GM18507 (cell line): ENCODE measurements around the gene POC1A.
"Not testable (repeated sequence)": the region's sequence is repeated elsewhere in the genome, so short reads cannot be mapped to it uniquely, and the experiment has no call there.

ENCODE experiments used
- DNase-seq: peaks from one replicate; pipeline ENCODE4 v3.0.0; 2011; ENCODE audit warnings: low read depth; ENCODE audit not compliant: insufficient read length; ENCODE audit errors: extremely low spot score
- FAIRE-seq: peaks from 2 replicates; lab custom pipeline; 2011; peaks lifted over from hg19 to GRCh38; lab: Jason Lieb, UNC

POC1A gene

DNA sequence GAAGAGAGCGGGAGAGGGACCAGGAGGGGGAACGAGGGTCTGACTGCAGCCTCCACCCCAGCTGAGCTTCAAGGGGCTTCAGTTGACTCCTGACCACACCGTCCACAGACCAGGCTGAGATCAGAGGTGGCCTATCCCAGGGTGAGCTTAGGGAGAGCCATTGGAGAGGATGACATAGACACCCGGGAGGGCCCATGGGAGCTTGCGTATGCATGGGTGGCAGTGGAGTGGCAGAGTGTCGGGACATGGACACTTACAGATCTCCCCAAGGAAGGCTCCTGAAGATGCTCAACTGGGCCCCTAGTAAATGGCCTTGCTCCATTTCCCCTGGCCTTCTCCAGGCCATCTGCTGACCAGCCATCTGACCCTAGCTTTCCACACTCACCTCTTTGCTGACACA lies 31.1 kb upstream of the POC1A start:
- FAIRE-seq (no peak), DNase-seq (no peak)

DNA sequence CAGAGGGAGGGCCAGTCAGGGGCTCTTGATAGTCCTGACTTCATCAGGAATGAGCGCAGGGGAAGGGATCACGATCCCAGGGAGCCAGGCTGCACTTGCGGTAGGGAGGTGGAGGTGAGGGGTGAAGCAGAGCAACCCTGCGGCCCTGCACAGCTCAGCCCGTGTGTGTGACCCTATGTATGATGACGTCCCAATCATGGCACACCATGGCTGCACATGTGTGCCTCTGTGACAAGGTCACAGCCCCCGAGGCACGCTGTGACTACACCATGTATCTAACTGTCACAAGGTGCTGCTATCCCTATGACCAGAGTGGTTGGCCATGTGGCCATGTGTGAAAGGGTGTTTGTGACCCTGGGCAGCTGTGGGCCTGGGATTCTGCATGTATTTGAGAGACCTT lies 30.5 kb upstream of the POC1A start:
- FAIRE-seq (no peak), DNase-seq (no peak)

DNA sequence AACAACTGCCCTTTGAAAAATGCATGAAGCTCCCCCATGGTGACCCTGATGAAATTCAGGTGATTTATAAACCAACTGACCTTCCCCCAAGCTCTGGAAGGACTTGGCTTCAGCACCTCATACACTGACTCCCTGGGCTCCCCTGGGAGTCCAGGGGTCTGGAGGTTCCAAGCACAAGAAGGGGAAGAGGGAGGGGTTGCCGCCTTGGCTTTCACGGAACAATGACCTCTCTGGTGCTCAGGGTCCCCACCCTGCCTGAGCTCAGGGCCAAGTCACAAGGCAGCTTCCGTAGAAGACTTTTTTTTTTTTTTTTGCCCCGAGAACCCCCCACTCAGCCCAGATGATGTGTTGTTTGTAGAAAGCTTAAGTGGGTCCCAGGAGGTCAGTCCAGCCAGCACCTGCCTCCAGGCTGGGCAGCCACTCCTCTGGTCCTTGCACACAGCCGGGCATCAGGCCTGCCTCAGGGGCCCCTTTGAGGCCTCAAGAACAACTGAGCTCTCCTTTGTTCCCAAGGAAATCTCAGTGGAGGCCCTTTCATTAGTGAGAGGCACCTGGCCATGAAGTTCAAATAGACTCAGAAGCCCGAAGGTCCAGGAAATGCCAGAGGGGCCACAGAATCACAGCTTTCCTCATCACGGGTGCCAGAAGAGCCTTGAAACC lies 29.7 kb upstream of the POC1A start:
- DNase-seq (no peak), FAIRE-seq (no peak)

DNA sequence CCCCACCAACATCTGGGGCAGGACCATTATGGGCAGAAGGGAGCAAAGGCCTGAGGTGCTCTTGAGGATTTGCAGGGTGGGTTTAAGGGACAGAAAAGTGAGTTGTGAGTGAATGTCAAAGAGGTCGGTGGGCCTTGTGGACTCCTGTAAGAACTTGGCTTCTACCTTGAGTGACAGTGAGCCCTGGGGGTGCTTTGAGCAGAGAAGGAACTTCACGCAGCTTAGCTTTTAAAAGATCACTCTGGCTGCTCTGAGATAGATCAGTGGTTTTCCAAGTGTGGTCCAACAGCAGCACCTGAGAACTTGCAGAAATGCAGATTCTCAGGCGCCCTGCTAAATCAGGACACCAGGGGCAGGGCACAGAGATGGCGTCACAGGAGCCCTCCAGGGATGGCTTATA lies 28.5 kb upstream of the POC1A start:
- FAIRE-seq (no peak), DNase-seq (no peak)

DNA sequence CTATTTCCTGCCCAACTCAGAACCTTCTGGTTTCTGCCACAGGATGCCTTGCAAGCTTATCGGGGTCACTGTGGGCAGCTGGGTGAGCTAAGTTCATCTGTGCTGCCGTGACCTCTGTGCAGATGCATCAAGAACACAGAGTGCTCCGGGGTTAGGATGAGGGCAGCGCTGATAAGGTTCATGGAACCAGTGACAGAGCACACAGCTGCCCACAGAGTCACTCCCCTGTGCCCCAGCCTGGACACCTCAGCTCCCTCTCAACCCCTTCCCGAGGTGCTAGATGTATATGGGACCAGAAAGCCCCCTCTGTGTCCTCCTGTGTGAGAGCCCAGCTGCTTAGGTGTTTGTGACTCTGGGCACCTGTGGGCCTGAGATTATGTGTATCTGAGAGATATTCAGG lies 28.0 kb upstream of the POC1A start:
- DNase-seq (no peak), FAIRE-seq (no peak)

DNA sequence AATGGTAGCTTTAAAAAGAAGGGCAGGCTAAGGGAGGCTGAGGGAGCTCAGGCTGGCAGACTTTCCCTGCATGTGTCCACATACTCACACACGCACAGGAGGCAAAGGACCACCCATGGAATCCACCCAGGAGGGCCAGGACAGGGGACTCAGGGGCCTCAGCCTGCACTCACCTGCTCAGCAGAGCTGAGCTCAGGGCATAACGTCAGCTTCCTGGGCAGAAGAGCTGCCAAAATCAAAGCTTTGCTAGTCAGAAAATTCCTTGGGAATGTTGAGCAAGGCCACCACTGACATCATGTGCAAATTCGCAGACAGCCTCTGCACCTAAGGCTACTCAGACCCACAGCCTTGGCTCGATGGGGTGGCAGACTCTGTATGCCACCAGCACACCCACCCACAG lies 27.3 kb upstream of the POC1A start:
- FAIRE-seq: no peak
- DNase-seq: no peak

DNA sequence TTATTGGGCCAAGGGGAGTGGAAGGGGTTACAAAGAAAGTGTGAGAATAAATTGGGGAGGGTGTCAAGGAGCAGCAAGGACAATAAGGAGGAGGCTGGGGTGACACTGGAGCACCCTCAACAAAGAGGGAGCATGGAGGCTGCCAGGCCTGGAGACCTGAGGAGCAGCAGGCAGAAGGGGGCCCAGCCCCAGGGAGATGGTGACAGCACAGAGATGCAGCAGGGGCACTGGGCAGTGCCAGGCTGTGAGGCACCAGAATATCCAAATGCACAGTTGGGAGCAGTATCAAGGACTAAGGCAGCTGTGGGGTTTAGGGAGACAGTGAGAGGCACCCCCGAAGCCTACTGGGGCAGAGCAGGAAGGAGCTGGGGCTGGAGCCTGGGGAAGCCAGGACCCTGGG lies 24.3 kb upstream of the POC1A start:
- no peak for DNase-seq
- FAIRE-seq: no peak

DNA sequence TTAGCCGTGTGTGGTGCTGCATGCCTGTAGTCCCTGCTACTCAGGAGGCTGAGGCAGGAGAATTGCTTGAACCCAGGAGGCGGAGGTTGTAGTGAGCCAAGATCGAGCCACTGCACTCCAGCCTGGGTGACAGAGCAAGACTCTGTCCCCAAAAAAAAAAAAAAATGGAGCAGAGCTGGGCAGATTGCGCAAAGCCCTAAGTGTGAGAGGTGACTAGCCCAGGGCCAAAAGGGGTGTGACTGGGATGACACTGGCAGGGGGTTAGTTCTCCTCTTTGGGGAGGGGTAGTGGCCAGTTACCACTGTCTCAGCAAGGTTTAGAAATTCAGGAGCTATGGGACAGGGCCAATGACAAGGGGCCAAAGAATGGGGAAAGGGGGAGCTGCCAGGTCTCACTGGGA lies 23.9 kb upstream of the POC1A start:
- not testable (repeated sequence) for FAIRE-seq, DNase-seq

DNA sequence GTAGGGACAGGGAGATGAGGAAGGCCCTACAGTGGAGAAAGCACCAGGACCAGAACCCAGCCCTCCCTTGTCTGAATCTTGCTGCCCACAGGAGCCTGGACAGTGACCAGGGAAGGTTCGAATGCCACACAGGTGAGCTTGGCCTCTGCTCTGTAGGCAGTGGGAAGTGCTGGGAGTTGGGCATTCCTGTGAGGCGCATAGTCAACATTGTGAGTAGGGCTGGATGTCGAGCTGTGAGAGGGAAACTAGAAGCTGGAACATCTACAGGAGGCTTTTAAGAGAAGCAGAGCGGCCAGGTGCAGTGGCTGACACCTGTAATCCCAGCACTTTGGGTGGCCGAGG lies 23.4 kb upstream of the POC1A start:
- no peak for DNase-seq
- no peak for FAIRE-seq

DNA sequence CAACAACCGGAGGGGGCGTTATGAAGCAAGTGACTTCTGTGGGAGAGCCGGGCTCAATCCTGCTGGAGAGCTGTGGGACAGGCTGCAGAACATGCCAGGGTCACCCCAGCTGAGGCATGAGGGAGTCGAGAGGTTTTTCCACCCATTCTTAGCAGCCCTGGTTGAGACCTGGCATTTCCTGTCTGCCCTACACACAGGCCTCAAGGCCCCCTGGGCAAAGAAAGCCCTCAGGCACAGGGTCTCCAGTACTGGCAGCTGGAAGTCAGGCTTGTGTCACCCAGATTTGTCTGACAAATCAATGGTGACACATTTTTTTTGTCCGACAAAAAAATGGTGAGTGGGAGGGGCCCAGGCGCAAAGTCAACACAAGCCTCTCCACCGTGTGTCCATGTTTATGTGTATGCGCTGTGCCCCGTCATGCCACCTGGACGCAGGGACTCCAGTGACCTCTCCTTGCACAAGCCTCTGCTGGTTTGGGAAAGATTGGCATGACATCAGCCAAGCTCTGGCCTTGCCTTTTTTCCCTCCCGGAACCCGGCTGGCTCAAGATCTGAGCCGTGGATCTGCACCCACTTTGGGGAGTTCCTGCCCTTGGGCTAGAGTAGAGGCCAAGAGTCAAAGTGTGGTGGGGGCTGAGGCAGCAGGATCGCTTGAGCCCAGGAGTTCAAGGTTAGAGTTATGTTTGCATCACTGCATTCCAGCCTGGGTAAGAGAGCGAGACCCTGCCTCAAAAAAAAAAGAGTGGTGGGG lies 22.9 kb upstream of the POC1A start:
- no peak for DNase-seq
- no peak for FAIRE-seq

DNA sequence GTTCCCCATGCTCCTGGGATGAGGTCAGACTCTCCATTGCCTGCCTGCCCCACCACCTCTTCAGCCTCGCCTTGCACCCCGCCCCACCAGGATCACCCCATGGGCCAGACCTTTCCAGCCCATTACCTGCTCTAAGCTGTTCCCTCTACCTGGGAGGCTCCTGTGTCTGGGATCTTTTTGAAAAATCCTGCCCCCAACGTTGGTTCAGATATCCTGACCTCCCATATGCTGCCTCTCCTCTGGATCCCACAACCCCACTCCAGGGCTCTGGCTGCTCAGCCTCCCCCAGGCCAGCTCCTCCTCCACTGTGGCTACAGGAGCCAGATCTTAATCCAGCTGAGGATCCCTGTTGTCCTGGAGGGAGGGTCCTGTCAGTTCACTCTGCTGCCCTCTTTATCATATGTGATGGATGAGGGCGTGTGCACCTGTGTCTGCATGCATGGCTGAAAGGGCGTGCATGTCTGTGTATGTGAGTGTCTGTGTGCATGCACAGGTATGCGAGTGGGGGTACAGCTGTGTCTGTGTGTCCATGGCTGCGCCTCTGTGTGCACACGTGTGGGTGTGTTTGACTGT lies 22.0 kb upstream of the POC1A start:
- no peak for FAIRE-seq

DNA sequence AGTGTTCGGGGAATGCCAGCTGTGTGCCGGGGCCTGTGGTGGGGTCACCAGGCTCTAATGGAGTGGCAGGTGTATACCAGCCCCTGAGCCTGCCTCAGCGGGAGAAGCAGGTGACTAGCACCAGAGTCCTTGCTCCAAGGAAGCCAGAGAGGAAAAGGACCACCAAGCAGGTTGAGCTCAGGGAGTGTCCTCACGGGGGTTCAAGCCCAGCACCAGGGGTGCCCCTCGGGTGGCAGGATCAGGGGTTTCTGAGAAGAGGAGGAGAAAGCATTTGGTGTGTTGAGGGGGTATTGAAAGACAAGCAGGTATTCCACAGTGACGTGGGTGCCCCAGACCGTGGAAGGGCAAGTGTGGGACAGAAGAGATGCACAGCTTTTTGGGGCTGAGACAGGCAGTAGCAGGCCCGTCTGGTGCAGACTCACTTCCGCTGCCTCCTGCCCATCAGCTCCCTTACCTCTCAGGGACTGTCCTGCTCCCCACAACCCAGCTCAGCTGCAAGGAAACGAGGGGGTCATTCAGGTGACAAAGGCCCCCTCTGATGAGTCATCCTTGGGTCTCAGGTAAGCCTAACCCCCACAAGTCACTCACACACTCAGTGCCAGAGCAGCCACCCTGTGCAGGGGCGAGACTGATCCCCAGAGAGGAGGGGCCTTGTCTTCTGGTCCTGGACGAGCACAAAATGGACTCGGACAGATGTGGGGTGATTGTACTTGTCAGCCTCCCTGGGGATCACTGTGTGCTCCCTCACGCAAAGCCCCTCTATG lies 21.4 kb upstream of the POC1A start:
- DNase-seq: no peak
- FAIRE-seq: no peak

More for the DNA sequence above, 22.0 kb upstream of the POC1A start:
- no peak for DNase-seq

DNA sequence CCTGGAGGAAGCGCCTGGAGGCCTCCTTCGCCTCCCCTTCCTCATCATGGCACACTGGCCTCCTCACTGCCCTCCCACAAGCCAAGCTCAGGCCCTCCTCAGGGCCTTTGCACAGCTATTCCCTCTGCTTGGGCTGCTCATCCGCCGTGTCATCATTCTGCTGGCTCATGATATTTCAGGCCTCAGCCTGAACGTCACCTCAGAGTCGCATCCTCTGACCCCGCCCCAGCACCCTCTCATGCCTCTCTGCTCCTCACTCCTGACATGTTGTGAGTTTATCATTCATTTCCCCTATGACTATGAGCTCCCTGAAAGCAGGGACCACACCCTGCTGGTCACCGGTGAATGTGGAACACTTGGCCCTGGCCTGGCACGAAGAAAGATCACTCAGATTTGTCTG lies 20.7 kb upstream of the POC1A start:
- no peak for DNase-seq
- no peak for FAIRE-seq

DNA sequence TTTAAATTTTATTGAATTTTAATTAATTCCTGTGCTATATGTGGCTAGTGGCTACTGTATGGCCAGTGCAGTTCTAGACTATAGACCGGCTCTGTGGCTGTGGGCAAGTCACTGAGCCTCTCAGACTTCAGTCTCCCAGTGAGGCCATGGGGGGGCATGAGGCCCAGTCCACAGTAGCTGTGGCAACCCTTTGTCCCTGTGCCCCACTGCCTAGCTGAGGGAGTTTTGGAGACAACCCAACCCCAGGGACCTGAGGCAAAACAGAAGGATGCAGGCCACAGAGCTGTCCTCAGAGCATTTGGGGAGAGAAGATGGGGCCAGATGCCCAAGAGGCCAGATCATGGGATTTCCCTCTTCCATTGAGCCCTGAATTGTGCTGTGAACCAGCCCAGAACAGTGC lies 18.9 kb upstream of the POC1A start:
- FAIRE-seq: no peak
- DNase-seq: no peak

DNA sequence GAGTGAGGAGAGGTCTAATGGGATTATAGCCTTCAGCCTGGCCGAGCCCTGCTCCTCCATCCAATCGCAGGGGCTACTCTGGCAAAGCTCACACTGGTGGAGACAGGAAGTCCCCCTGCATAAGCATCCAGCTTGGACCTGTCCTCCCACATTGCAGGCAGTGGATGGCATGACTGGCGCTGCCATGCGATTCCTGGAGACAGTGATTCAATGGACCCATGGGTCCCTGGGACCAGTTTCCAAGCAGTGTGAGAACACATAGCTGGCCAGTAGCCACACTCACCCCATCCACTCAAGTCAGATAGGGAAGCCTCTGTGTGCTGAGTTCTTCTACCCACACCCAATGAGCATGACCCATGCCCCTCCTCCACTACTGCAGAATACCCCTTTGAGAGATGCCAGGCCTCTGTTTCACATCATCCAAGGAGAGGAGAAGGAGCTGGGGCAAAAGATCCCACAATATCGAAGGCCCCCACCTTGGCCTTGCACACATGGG lies 18.1 kb upstream of the POC1A start:
- FAIRE-seq (no peak), DNase-seq (no peak)

DNA sequence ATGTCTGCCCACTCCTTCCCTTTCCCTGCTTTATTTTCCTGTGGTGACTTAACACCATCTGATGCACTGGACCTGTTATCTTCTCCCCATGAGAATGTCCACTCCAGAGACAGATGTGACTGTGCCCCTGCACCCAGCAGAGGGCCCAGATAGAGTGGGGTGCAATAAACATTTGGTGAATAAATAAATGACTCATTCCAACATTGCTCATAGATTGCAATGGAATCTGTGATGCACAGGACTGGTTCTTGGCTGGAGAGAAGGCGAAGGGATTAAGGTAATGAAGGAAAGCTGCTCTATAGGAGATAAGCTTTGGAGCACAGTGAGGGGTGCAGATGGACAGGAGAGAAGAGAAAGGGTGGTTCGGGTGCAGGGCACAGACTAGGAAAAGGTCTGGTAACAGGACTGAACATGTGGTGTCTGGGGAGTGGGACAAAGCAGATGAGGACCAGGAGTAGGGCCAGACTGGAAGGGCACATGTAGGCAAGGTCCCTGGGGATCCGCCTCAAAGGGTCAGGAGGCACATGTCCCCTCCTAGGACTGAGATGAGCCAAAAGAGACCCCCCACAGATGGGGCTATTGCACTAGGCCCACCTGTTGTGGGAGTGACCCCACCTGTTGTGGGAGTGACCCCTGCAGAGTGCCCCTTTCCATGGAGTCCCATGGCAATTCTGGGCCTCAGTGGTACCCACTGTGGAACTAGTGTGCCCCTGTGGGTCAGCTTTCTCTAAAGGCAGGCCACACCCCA lies 17.5 kb upstream of the POC1A start:
- FAIRE-seq (no peak), DNase-seq (no peak)

DNA sequence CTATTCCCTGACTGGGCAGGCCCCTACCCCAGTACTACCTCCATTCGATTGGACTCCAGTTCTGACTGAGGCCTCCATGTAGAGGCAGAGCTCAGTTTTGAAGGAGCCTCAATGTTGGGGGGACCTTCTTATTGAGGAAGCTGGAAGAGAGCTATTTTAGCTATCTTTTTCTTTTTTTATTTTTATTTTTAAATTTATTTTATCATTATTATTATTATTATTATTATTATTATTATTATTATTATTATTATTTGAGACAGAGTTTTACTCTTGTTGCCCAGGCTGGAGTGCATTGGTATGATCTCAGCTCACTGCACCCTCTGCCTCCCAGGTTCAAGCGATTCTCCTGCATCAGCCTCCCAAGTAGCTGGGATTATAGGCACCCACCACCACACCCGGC lies 16.0 kb upstream of the POC1A start:
- not testable (repeated sequence) for FAIRE-seq, DNase-seq

DNA sequence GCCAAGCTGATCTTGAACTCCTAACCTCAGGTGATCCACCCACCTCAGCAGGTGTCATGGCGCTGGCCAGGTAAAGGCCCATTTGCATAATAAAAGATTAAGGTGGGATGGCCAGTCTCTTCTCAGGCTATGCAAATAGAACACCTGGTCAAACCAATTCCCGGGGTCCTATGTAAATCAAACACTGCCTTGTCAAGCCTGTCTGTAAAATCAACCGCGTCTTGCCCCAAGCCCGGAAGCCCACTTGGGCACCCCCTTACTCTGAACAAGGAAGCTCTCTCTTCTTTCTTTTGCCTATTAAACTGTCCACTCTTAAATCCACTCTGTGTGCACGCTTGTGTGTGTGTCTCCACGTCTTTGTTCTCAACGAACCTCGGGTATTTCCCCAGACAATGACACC lies 13.0 kb upstream of the POC1A start:
- no peak for FAIRE-seq

DNA sequence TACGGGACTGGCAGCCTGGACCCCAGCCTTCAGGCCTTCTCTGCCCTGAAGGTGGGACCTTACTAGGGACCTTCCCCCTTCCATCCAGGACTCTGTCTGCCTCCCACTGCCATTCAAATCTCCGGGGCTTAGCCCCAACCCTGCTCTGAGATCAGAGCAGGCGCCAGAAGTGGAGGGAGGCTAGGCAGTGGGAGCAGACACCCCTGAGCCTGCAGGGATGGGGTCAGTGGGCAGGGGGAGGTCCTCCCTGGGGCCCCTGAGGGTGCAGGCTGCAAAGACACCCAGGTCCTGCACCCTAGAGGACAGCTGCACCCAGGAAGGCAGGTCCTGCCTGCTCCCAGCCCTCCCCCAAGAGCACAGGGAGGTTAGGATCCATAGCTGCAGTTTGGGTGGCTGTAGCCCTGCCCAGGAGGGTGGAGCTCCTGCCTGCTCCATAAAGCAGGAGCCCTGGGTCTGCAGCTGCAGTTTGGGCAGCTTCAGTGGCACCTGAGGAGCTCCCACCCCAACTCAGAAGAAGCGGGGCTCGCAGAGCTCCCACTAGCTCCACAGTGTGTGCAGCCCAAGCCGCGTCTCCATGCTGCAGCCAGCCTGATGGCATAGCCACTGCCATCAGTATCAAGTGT lies 8.1 kb upstream of the POC1A start:
- DNase-seq (no peak), FAIRE-seq (no peak)

More for the DNA sequence above, 13.0 kb upstream of the POC1A start:
- no peak for DNase-seq
